Epithelial cell of proximal tubule (primary cell): ENCODE results near the gene CLCA4. TPM values are rescaled to one million over a fixed set of nuclear protein-coding genes. Genes with fewer than 3 reads are reported as not detected.

Source experiments
- DNase-seq: peaks from one replicate; pipeline ENCODE4 v3.0.0-alpha.2; 2011; ENCODE audit warnings: low read depth
- H3K4me3 ChIP-seq: 2 replicates; pipeline ENCODE4 v1.5.1; 2011; ENCODE audit warnings: low read depth, mild to moderate bottlenecking, low read length
- total RNA-seq: library from RNA; depleted of rRNA; stranded (reverse); fragments of >200 nt; gene quantifications from 2 replicates; pipeline ENCODE4 v1.2.3, GENCODE V29; 2015
- TF ChIP-seq, protein P1 (sequence below): conservative IDR thresholded peaks from 2 replicates; pipeline ENCODE4 v1.5.1; 2012; ENCODE audit warnings: low read depth, mild to moderate bottlenecking, low read length

CLCA4 gene
- total RNA-seq, 1 donor from 2014 or later: not detected

DNA sequence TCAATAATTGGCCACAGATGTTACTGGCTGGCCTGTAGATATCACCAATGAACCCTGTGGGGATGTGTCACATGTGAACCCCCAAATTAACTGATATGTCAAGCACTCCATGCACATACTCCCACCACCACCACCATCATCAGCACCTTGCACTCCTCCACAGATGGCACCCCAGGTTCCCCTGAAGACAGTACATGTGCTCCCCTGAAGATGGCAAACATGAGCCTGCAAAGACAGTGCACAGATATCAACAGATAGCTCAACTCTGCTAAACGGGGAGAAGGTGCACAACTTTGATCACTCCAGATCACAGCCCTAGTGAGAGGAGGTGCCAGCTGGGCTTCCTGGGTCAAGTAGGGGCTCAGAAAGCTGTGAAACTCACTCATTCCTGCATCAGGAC lies 74.4 kb downstream of the CLCA4 start:
- TF ChIP-seq, protein P1, sequence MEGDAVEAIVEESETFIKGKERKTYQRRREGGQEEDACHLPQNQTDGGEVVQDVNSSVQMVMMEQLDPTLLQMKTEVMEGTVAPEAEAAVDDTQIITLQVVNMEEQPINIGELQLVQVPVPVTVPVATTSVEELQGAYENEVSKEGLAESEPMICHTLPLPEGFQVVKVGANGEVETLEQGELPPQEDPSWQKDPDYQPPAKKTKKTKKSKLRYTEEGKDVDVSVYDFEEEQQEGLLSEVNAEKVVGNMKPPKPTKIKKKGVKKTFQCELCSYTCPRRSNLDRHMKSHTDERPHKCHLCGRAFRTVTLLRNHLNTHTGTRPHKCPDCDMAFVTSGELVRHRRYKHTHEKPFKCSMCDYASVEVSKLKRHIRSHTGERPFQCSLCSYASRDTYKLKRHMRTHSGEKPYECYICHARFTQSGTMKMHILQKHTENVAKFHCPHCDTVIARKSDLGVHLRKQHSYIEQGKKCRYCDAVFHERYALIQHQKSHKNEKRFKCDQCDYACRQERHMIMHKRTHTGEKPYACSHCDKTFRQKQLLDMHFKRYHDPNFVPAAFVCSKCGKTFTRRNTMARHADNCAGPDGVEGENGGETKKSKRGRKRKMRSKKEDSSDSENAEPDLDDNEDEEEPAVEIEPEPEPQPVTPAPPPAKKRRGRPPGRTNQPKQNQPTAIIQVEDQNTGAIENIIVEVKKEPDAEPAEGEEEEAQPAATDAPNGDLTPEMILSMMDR: peak; percentile 6
- H3K4me3 ChIP-seq: no peak overlapping the region
- no peak for DNase-seq

Other genes starting within 250 kb of the CLCA4 start
- 14.3 and 18.9 TPM in 2 replicates for gene ODF2L, start 150.8 kb upstream of the CLCA4 start, total RNA-seq
- not detected in 2 replicates for gene CLCA2, start 122.9 kb upstream of the CLCA4 start, total RNA-seq
- not detected in 2 replicates for gene CLCA1, start 78.2 kb upstream of the CLCA4 start, total RNA-seq
- gene SH3GLB1, start 157.5 kb downstream of the CLCA4 start, total RNA-seq: 19.7 and 26.4 TPM in 2 replicates